Measurements from ENCODE around the gene TMEM185B.
"Not testable (repeated sequence)": the region's sequence is repeated elsewhere in the genome, so short reads cannot be mapped to it uniquely, and the experiment has no call there.

Gene TMEM185B

GRCh38 chr2:120204945-120205670 lies 18.1 kb downstream of the TMEM185B start:
- DNase-seq = no peak

- no peak for DNase-seq
Observed at GRCh38 chr2:120204417-120204816, 18.8 kb downstream of the TMEM185B start.

- no peak for DNase-seq
Observed at GRCh38 chr2:120204022-120204405, 19.2 kb downstream of the TMEM185B start.

GRCh38 chr2:120203251-120204021 lies 19.8 kb downstream of the TMEM185B start:
- peak in 1 of 2 donors; percentile 28 for DNase-seq

- DNase-seq = not testable (repeated sequence)
Observed at GRCh38 chr2:120199817-120200459, 23.3 kb downstream of the TMEM185B start.

- no peak for DNase-seq
Observed at GRCh38 chr2:120195553-120195952, 27.6 kb downstream of the TMEM185B start.

GRCh38 chr2:120192280-120192679 lies 30.9 kb downstream of the TMEM185B start:
- DNase-seq = no peak

GRCh38 chr2:120189189-120189588 lies 34.0 kb downstream of the TMEM185B start:
- DNase-seq = no peak

- no peak for DNase-seq
Observed at GRCh38 chr2:120182019-120182560, 41.1 kb downstream of the TMEM185B start.

- no peak for DNase-seq
Observed at GRCh38 chr2:120180066-120180465, 43.1 kb downstream of the TMEM185B start.

- no peak for DNase-seq
Observed at GRCh38 chr2:120179396-120179795, 43.8 kb downstream of the TMEM185B start.

- no peak for DNase-seq
Observed at GRCh38 chr2:120177973-120178372, 45.2 kb downstream of the TMEM185B start.

- DNase-seq = peak; percentile 81 to 84
Observed at GRCh38 chr2:120177001-120177621, 46.1 kb downstream of the TMEM185B start.

- DNase-seq = no peak
Observed at GRCh38 chr2:120176526-120176925, 46.7 kb downstream of the TMEM185B start.

GRCh38 chr2:120174963-120175581 lies 48.1 kb downstream of the TMEM185B start:
- peak; percentile 22 to 66 for DNase-seq

Data from CD4-positive, alpha-beta T cell treated with Interleukin-1 beta for 1 hour (primary cell).